ENCODE measurements around the gene TNRC6C.
"Not testable (repeated sequence)": the region's sequence is repeated elsewhere in the genome, so short reads cannot be mapped to it uniquely, and the experiment has no call there.

Gene TNRC6C

DNA sequence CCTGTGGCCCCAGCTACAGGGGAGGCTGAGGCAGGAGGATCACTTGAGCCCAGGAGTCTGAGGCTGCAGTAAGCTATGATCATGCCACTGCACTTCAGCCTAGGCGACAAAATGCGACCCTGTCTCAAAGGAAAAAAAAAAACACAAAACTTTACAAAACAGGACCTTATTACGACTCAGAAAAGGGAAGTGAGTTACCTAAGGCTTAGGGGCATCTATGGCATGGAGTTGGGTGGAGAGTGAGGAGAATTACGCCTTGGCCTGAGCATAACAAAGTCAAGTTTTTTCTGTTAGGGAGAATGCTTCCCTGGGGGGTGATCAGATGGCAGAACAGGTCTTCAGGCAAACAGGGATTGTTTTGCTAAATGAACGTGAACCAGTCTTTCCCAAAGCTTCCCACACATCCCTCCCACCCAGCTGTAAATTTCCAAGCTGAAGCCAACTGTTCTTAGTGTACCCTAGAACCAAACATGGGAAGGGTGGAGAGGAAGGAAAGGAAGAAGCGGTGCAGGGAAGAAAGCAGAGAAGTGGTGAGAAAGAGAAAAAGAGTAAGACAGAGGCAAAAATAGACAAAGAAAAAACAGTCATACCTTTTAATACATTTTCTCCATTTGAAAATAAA lies 24.6 kb upstream of the TNRC6C start:
- no peak overlapping the region for H3K27ac ChIP-seq (ENCODE audit: low read length)
- H3K9ac ChIP-seq (ENCODE audit: low read depth, low read length), result no peak overlapping the region
- no peaks in the 10 kb centered on the region for H4K20me1 ChIP-seq (ENCODE audit: insufficient read depth, low read length)
- H3K79me2 ChIP-seq (ENCODE audit: insufficient read depth, low read length), result no peaks in the 10 kb centered on the region
- DNase-seq (no peak), ATAC-seq (ENCODE audit: insufficient read depth, low read depth) (no peak)
- H3K9me3 ChIP-seq (ENCODE audit: insufficient read depth, low read length, severe bottlenecking), result no peaks in the 10 kb centered on the region
- no peak overlapping the region for H3K4me3 ChIP-seq (ENCODE audit: low read depth in 1 of 2, low read length in 2 of 2)
- H3K4me2 ChIP-seq (ENCODE audit: insufficient read depth, low read length), result no peak overlapping the region
- H3K36me3 ChIP-seq (ENCODE audit: insufficient read depth, low read length), result no peaks in the 10 kb centered on the region
- TF ChIP-seq, protein P1, sequence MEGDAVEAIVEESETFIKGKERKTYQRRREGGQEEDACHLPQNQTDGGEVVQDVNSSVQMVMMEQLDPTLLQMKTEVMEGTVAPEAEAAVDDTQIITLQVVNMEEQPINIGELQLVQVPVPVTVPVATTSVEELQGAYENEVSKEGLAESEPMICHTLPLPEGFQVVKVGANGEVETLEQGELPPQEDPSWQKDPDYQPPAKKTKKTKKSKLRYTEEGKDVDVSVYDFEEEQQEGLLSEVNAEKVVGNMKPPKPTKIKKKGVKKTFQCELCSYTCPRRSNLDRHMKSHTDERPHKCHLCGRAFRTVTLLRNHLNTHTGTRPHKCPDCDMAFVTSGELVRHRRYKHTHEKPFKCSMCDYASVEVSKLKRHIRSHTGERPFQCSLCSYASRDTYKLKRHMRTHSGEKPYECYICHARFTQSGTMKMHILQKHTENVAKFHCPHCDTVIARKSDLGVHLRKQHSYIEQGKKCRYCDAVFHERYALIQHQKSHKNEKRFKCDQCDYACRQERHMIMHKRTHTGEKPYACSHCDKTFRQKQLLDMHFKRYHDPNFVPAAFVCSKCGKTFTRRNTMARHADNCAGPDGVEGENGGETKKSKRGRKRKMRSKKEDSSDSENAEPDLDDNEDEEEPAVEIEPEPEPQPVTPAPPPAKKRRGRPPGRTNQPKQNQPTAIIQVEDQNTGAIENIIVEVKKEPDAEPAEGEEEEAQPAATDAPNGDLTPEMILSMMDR (IDR thresholded peaks at IDR 0.05; ENCODE audit: borderline replicate concordance, extremely low read depth, low read length, poor library complexity, severe bottlenecking), result no peak
- TF ChIP-seq EZH2 (IDR thresholded peaks at IDR 0.05; ENCODE audit: borderline replicate concordance, low read depth, low read length, severe bottlenecking), result no peak
- H3K27me3 ChIP-seq (ENCODE audit: insufficient read depth, low read length, poor library complexity), result no peaks in the 10 kb centered on the region
- H3K4me1 ChIP-seq (ENCODE audit: insufficient read depth, low read length), result peaks cover 15% of the 10 kb centered on the region
- H2AFZ ChIP-seq (ENCODE audit: low read depth, low read length), result no peak overlapping the region

- no peak overlapping the region for H3K27ac ChIP-seq (ENCODE audit: low read length)
- H3K9me3 ChIP-seq (ENCODE audit: insufficient read depth, low read length, severe bottlenecking), result no peaks in the 10 kb centered on the region
- ATAC-seq (ENCODE audit: insufficient read depth, low read depth) (peak; percentile 58), DNase-seq (no peak)
- peaks cover 3% of the 10 kb centered on the region for H3K4me1 ChIP-seq (ENCODE audit: insufficient read depth, low read length)
- no peak overlapping the region for H3K9ac ChIP-seq (ENCODE audit: low read depth, low read length)
- no peaks in the 10 kb centered on the region for H4K20me1 ChIP-seq (ENCODE audit: insufficient read depth, low read length)
- no peaks in the 10 kb centered on the region for H3K27me3 ChIP-seq (ENCODE audit: insufficient read depth, low read length, poor library complexity)
- H3K4me3 ChIP-seq (ENCODE audit: low read depth in 1 of 2, low read length in 2 of 2), result no peak overlapping the region
- no peaks in the 10 kb centered on the region for H3K36me3 ChIP-seq (ENCODE audit: insufficient read depth, low read length)
- no peak overlapping the region for H2AFZ ChIP-seq (ENCODE audit: low read depth, low read length)
- TF ChIP-seq, protein P1 (IDR thresholded peaks at IDR 0.05; ENCODE audit: borderline replicate concordance, extremely low read depth, low read length, poor library complexity, severe bottlenecking), result no peak
- TF ChIP-seq EZH2 (IDR thresholded peaks at IDR 0.05; ENCODE audit: borderline replicate concordance, low read depth, low read length, severe bottlenecking), result no peak
- H3K79me2 ChIP-seq (ENCODE audit: insufficient read depth, low read length), result no peaks in the 10 kb centered on the region
- H3K4me2 ChIP-seq (ENCODE audit: insufficient read depth, low read length), result no peak overlapping the region
Measured at GRCh38 chr17:77935121-77935571, 23.4 kb upstream of the TNRC6C start.

GRCh38 chr17:77935744-77936143 lies 22.8 kb upstream of the TNRC6C start:
- not testable (repeated sequence) for ATAC-seq (ENCODE audit: insufficient read depth, low read depth); H3K79me2 ChIP-seq (ENCODE audit: insufficient read depth, low read length); H3K9ac ChIP-seq (ENCODE audit: low read depth, low read length); H3K27ac ChIP-seq (ENCODE audit: low read length); DNase-seq; H3K9me3 ChIP-seq (ENCODE audit: insufficient read depth, low read length, severe bottlenecking); H3K4me2 ChIP-seq (ENCODE audit: insufficient read depth, low read length); H3K27me3 ChIP-seq (ENCODE audit: insufficient read depth, low read length, poor library complexity); H3K4me3 ChIP-seq (ENCODE audit: low read depth in 1 of 2, low read length in 2 of 2); H3K4me1 ChIP-seq (ENCODE audit: insufficient read depth, low read length); H3K36me3 ChIP-seq (ENCODE audit: insufficient read depth, low read length); H2AFZ ChIP-seq (ENCODE audit: low read depth, low read length); H4K20me1 ChIP-seq (ENCODE audit: insufficient read depth, low read length)

- Histone ChIP-seq H3K4me2 (ENCODE audit: insufficient read depth, low read length) (no peak overlapping the region), H2AFZ (ENCODE audit: low read depth, low read length) (no peak overlapping the region), H3K9me3 (ENCODE audit: insufficient read depth, low read length, severe bottlenecking) (no peaks in the 10 kb centered on the region), H3K4me3 (ENCODE audit: low read depth in 1 of 2, low read length in 2 of 2) (no peak overlapping the region), H3K9ac (ENCODE audit: low read depth, low read length) (no peak overlapping the region), H3K36me3 (ENCODE audit: insufficient read depth, low read length) (no peaks in the 10 kb centered on the region), H3K27me3 (ENCODE audit: insufficient read depth, low read length, poor library complexity) (no peaks in the 10 kb centered on the region), H3K79me2 (ENCODE audit: insufficient read depth, low read length) (no peaks in the 10 kb centered on the region), H3K4me1 (ENCODE audit: insufficient read depth, low read length) (no peaks in the 10 kb centered on the region), H3K27ac (ENCODE audit: low read length) (no peak overlapping the region), H4K20me1 (ENCODE audit: insufficient read depth, low read length) (no peaks in the 10 kb centered on the region)
- ATAC-seq (ENCODE audit: insufficient read depth, low read depth) (no peak), DNase-seq (no peak)
- TF ChIP-seq EZH2 (IDR thresholded peaks at IDR 0.05; ENCODE audit: borderline replicate concordance, low read depth, low read length, severe bottlenecking), result no peak
- TF ChIP-seq, protein P1 (IDR thresholded peaks at IDR 0.05; ENCODE audit: borderline replicate concordance, extremely low read depth, low read length, poor library complexity, severe bottlenecking), result no peak
Measured at GRCh38 chr17:77936881-77937280, 21.6 kb upstream of the TNRC6C start.
